Epithelial cell of proximal tubule (primary cell): ENCODE results near the gene PTPRN2. TPM values are rescaled to one million over a fixed set of nuclear protein-coding genes. Genes with fewer than 3 reads are reported as not detected.

Experiments
- DNase-seq: peaks from one replicate; pipeline ENCODE4 v3.0.0-alpha.2; 2011; ENCODE audit warnings: low read depth
- H3K4me3 ChIP-seq: 2 replicates; pipeline ENCODE4 v1.5.1; 2011; ENCODE audit warnings: low read depth, mild to moderate bottlenecking, low read length
- CTCF ChIP-seq: conservative IDR thresholded peaks from 2 replicates; pipeline ENCODE4 v1.5.1; 2012; ENCODE audit warnings: low read depth, mild to moderate bottlenecking, low read length
- total RNA-seq: library from RNA; depleted of rRNA; stranded (reverse); fragments of >200 nt; gene quantifications from 2 replicates; pipeline ENCODE4 v1.2.3, GENCODE V29; 2015

The PTPRN2 gene
- total RNA-seq, 1 donor from 2014 or later, result 2.8 TPM

- no peak for DNase-seq
- TF ChIP-seq CTCF, result no peak
- H3K4me3 ChIP-seq, result no peak overlapping the region
Observed at GRCh38 chr7:158529181-158530096, 58.2 kb downstream of the PTPRN2 start.

GRCh38 chr7:158527915-158528502 is 59.6 kb downstream of the PTPRN2 start:
- no peak overlapping the region for H3K4me3 ChIP-seq
- no peak for TF ChIP-seq CTCF

GRCh38 chr7:158527495-158527894 is 60.1 kb downstream of the PTPRN2 start:
- no peak for TF ChIP-seq CTCF
- H3K4me3 ChIP-seq, result no peak overlapping the region
- no peak for DNase-seq

More at GRCh38 chr7:158527915-158528502, 59.6 kb downstream of the PTPRN2 start:
- DNase-seq, result no peak

- H3K4me3 ChIP-seq, result no peak overlapping the region
- no peak for TF ChIP-seq CTCF
- DNase-seq, result no peak
Observed at GRCh38 chr7:158527038-158527437, 60.6 kb downstream of the PTPRN2 start.

- TF ChIP-seq CTCF, result no peak
- H3K4me3 ChIP-seq, result no peak overlapping the region
- no peak for DNase-seq
Observed at GRCh38 chr7:158526531-158526930, 61.1 kb downstream of the PTPRN2 start.

GRCh38 chr7:158525648-158526484 is 61.8 kb downstream of the PTPRN2 start:
- TF ChIP-seq CTCF, result no peak
- DNase-seq, result no peak
- no peak overlapping the region for H3K4me3 ChIP-seq
